ENCODE data around the gene UBIAD1. TPM values are rescaled to one million over a fixed set of nuclear protein-coding genes. Genes with fewer than 3 reads are reported as not detected.

The UBIAD1 gene, protein sequence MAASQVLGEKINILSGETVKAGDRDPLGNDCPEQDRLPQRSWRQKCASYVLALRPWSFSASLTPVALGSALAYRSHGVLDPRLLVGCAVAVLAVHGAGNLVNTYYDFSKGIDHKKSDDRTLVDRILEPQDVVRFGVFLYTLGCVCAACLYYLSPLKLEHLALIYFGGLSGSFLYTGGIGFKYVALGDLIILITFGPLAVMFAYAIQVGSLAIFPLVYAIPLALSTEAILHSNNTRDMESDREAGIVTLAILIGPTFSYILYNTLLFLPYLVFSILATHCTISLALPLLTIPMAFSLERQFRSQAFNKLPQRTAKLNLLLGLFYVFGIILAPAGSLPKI
- 15.1 to 19.0 TPM (median 16.6 TPM) in 5 replicates for total RNA-seq (2022; extraction: Qiagen RNA extraction)

DNA sequence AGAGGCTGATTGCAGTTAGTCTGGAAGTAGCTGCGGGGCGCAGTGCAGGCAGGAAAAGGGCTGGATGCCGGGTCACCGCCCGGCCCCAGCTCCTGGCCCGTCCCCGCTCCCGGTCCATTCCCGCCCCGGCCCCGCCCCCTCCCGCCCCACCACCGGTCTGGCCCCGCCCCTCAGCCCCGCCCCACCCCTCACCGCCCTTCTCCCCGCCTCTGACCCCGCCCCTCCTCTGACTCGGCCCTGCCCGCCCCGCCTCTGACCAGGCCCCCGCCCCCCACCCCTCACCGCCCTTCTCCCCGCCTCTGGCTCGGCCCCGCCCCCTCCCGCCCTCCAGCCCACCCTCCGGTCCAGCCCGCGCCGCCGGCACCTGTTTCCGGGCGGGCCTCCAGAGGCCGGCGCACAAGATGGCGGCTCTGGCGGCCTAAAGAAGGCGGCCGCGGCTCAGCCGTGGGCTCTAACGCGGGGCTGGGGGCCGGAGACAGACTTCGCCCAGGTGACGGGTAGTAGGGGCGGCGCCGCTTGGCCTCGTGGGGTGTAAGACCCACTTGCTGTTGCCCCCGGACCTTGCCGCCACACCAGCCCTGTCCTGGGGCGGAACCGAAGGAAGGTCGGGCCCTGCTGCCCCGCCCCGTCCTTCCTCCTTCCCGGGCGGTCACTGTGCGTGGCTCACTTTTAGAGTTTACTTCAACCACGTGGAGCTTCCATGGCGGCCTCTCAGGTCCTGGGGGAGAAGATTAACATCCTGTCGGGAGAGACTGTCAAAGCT lies at the start of gene UBIAD1:
TSS of gene UBIAD1 (plus strand) at position 367 of the 763 bp plus-strand sequence. CDS start at position 701, 334 bp downstream.

DNA sequence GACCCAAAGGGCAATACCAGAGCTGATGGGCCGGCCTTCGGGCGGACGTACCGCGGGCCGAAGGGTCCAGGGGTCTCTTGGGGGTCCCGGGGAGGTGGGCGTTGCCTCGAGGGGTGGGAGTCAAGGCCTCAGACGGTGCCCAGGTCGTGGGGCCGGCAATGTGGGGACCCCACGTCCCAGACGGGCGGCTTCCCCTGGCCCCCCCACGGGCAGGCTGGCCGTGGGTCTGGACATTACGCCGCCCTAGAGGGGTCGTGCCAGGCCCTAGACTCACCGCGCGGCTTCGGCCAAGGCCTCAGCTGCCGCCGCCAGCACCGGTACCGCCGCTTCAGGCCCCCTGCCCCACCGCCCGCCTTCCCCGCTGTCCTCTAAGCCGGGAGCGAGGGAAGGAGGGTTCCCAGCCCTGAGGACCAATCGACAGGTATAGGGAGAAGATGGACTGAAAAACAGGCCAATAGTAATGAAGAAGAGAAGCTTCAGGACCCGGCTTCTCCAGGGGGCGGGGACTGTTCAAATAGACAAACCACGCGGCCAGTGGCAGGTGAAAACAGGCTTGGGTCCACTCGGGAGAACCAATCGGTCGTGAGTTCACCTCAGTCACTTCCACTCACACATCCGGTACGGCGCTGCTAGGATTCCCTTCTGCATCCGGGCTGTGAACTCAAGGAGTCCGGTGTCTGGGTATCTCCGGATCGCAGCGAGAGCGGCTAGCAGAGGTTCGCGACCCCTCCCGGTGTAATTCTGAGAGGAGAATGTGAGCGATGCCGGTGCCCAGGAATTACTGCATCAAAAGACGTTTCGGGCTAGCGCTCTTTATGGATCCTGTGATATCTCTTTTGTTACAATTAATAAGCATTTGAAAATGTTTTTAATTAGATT lies 10.6 kb upstream of the UBIAD1 start, which contains the start of gene MTOR:
TSS of gene MTOR (minus strand) at position 381 of the 879 bp plus-strand sequence. CDS start 3,142 bp downstream, outside the sequence.

Other genes with a start within 250 kb of the UBIAD1 start
- gene MASP2, start 226.0 kb upstream of the UBIAD1 start, total RNA-seq (2022; extraction: Qiagen RNA extraction): 0.07 to 0.22 TPM (median 0.17 TPM) in 5 replicates
- 124 to 247 TPM (median 215 TPM) in 5 replicates for gene SRM, start 213.2 kb upstream of the UBIAD1 start, total RNA-seq (2022; extraction: Qiagen RNA extraction)
- gene EXOSC10, start 173.3 kb upstream of the UBIAD1 start, total RNA-seq (2022; extraction: Qiagen RNA extraction): 35.3 to 41.2 TPM (median 39.3 TPM) in 5 replicates
- gene ANGPTL7, start 83.8 kb upstream of the UBIAD1 start, total RNA-seq (2022; extraction: Qiagen RNA extraction): not detected in 5 replicates
- 13.3 to 16.5 TPM (median 14.9 TPM) in 5 replicates for gene MTOR, start 10.6 kb upstream of the UBIAD1 start, total RNA-seq (2022; extraction: Qiagen RNA extraction)
- gene DISP3, start 206.0 kb downstream of the UBIAD1 start, total RNA-seq (2022; extraction: Qiagen RNA extraction): 0.41 to 0.78 TPM (median 0.69 TPM) in 5 replicates

Measured in A549 treated with dexamethasone at 1 μM for 4 hours (cell line).